ENCODE measurements around the gene ADGRB3. TPM values are rescaled to one million over a fixed set of nuclear protein-coding genes. Genes with fewer than 3 reads are reported as not detected.

The ADGRB3 gene
- total and polyA plus RNA-seq, 10 of the 15 experiments (the other 5 are each of a cell fraction or from before 2014, with no cell fraction given): 0.03 to 0.06 TPM; not detected in 8

- Histone ChIP-seq H2AFZ (ENCODE audit: control insufficient read depth, low read depth, low read length) (no peak overlapping the region), H3K79me2 (ENCODE audit: control insufficient read depth, insufficient read depth, low read length) (no peaks in the 10 kb centered on the region), H3K27ac (ENCODE audit: control insufficient read depth, insufficient read depth) (no peak overlapping the region), H3K4me1 (ENCODE audit: control insufficient read depth, insufficient read depth, low read length) (no peaks in the 10 kb centered on the region), H3K4me3 (no peak overlapping the region), H3K27me3 (replicated peaks in 1 of 2; ENCODE audit: control insufficient read depth in 2 of 2, insufficient read depth in 2 of 2, low read length in 1 of 2) (no peaks in the 10 kb centered on the region), H3K9ac (ENCODE audit: control insufficient read depth, insufficient read depth, low read length) (no peak overlapping the region), H3K36me3 (ENCODE audit: control insufficient read depth in 2 of 2, insufficient read depth in 2 of 2, low read length in 1 of 2) (no peaks in the 10 kb centered on the region), H4K20me1 (ENCODE audit: control insufficient read depth, insufficient read depth) (no peaks in the 10 kb centered on the region), H3K9me3 (replicated peaks; ENCODE audit: control insufficient read depth, insufficient read depth, low read length) (no peaks in the 10 kb centered on the region), H3K4me2 (ENCODE audit: control insufficient read depth, insufficient read depth) (no peak overlapping the region)
- DNase-seq (ENCODE audit: low read depth, low spot score) (no peak), FAIRE-seq (no peak), ATAC-seq (no peak)
- TF ChIP-seq, protein P1, sequence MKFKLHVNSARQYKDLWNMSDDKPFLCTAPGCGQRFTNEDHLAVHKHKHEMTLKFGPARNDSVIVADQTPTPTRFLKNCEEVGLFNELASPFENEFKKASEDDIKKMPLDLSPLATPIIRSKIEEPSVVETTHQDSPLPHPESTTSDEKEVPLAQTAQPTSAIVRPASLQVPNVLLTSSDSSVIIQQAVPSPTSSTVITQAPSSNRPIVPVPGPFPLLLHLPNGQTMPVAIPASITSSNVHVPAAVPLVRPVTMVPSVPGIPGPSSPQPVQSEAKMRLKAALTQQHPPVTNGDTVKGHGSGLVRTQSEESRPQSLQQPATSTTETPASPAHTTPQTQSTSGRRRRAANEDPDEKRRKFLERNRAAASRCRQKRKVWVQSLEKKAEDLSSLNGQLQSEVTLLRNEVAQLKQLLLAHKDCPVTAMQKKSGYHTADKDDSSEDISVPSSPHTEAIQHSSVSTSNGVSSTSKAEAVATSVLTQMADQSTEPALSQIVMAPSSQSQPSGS (IDR thresholded peaks at IDR 0.05; ENCODE audit: low read length): no peak
- no peak for TF ChIP-seq PKNOX1 (IDR thresholded peaks at IDR 0.05)
- TF ChIP-seq KDM1A (IDR thresholded peaks at IDR 0.05; ENCODE audit: borderline replicate concordance): no peak
- TF ChIP-seq ZBTB33 (IDR thresholded peaks at IDR 0.05): no peak
- TF ChIP-seq KLF5 (IDR thresholded peaks at IDR 0.05; ENCODE audit: partially characterized antibody): no peak
- ChIA-PET SMC1A (ENCODE audit: uncharacterized antibody, unreplicated experiment) (no interaction called here), CTCF (no interaction called here), POLR2A (no interaction called here), RAD21 (ENCODE audit: unreplicated experiment) (no interaction called here)
- in situ Hi-C loops (cut with MboI) (no loop called here), intact Hi-C loops (cut with micrococcal nuclease; ENCODE audit: unreplicated experiment) (no loop called here)
- BruUV-seq (replicated peaks): no TSS peak
- WGBS (ENCODE audit: insufficient coverage, insufficient replicate concordance, low lambda C conversion rate, missing lambda C conversion rate): 20% methylated on average over 3 of the region's 3 CpGs
These were observed 596.9 kb downstream of the ADGRB3 start for GRCh38 chr6:69232008-69232407.
